IMR-90 (cell line): ENCODE measurements around the gene TMEM50A. TPM values are rescaled to one million over a fixed set of nuclear protein-coding genes. Genes with fewer than 3 reads are reported as not detected.
"Not testable (repeated sequence)": the region's sequence is repeated elsewhere in the genome, so short reads cannot be mapped to it uniquely, and the experiment has no call there.

Source experiments
- ATAC-seq: fragments of 200-7000 bp; cut with Tn5 transposase; 2 replicates; pipeline ENCODE4 v1.9.1; 2020; ENCODE audit warnings: low read depth, mild to moderate bottlenecking, moderate library complexity
- BruUV-seq: library from RNA; stranded (reverse); fragments of 400-500 nt; replicated peaks from 2 replicates; lab custom pipeline; 2021; lab: Mats Ljungman, UMichigan
- CTCF ChIA-PET: fragments of 300-600 bp; formaldehyde crosslinking; extraction: SDS; loops from one replicate; lab custom pipeline; 2021; ENCODE audit warnings: antibody characterized with exemption; lab: Yijun Ruan, JAX
- POLR2A ChIA-PET: fragments of 300-600 bp; sonication (Branson Sonifier 250); formaldehyde crosslinking; loops from one replicate; lab custom pipeline; 2022; ENCODE audit warnings: antibody characterized with exemption; ENCODE audit not compliant: unreplicated experiment; lab: Charles Lee
- DNase-seq: peaks from one replicate; pipeline ENCODE4 v3.0.0; 2013
- H2AFZ ChIP-seq: replicated peaks from 2 replicates; pipeline ENCODE3; 2013; ENCODE audit warnings: low read length, mild to moderate bottlenecking; ENCODE audit not compliant: poor library complexity
- H2AK5ac ChIP-seq: 2 replicates; pipeline ENCODE4 v1.6.1; 2013; ENCODE audit warnings: low read depth, low read length, inconsistent platforms
- H2AK9ac ChIP-seq: replicated peaks from 2 replicates; pipeline ENCODE3; 2013; ENCODE audit warnings: mild to moderate bottlenecking, low read depth, low read length, moderate library complexity; ENCODE audit not compliant: poor library complexity
- H2BK120ac ChIP-seq: 2 replicates; pipeline ENCODE4 v1.6.1; 2013; ENCODE audit warnings: low read depth, low read length, inconsistent platforms
- H2BK15ac ChIP-seq: 3 replicates; pipeline ENCODE4 v1.6.1; 2013; ENCODE audit warnings: low read depth, low read length, inconsistent platforms
- H2BK20ac ChIP-seq: 2 replicates; pipeline ENCODE4 v1.6.1; 2013; ENCODE audit warnings: low read depth, mild to moderate bottlenecking, inconsistent platforms, low read length, moderate library complexity
- H2BK5ac ChIP-seq: 2 replicates; pipeline ENCODE4 v1.6.1; 2013; ENCODE audit warnings: mild to moderate bottlenecking, low read depth, low read length, inconsistent platforms; ENCODE audit not compliant: poor library complexity, severe bottlenecking
- H3K14ac ChIP-seq: replicated peaks from 2 replicates; pipeline ENCODE4 v1.6.1; 2013; ENCODE audit warnings: low read depth, low read length, inconsistent platforms
- H3K18ac ChIP-seq: 2 replicates; pipeline ENCODE4 v1.6.1; 2013; ENCODE audit warnings: low read depth, low read length, control low read depth
- H3K23ac ChIP-seq: 2 replicates; pipeline ENCODE4 v1.6.1; 2013; ENCODE audit warnings: low read depth, low read length, inconsistent platforms
- H3K27ac ChIP-seq: 2 replicates; pipeline ENCODE4 v1.5.1; 2013; ENCODE audit warnings: mild to moderate bottlenecking, control low read depth, low read length; ENCODE audit not compliant: insufficient read depth
- H3K27me3 ChIP-seq: 2 replicates; pipeline ENCODE4 v1.6.1; 2013; ENCODE audit warnings: low read length; ENCODE audit not compliant: control insufficient read depth, insufficient read depth
- H3K36me3 ChIP-seq: 2 replicates; pipeline ENCODE4 v1.6.1; 2013; ENCODE audit warnings: low read length, mixed read lengths; ENCODE audit not compliant: control insufficient read depth, insufficient read depth
- H3K4ac ChIP-seq: 2 replicates; pipeline ENCODE4 v1.6.1; 2013; ENCODE audit warnings: low read depth, low read length, inconsistent platforms
- H3K4me1 ChIP-seq: 2 replicates; pipeline ENCODE4 v1.6.1; 2013; ENCODE audit warnings: low read length, mixed read lengths; ENCODE audit not compliant: control insufficient read depth, insufficient read depth
- H3K4me2 ChIP-seq: 2 replicates; pipeline ENCODE4 v1.6.1; 2013; ENCODE audit warnings: low read depth, mild to moderate bottlenecking, control low read depth, low read length, moderate library complexity
- H3K4me3 ChIP-seq: 2 replicates; pipeline ENCODE4 v1.5.1; 2013; ENCODE audit warnings: low read depth, mild to moderate bottlenecking, control low read depth, low read length, moderate library complexity; ENCODE audit not compliant: insufficient read depth
- H3K56ac ChIP-seq: 2 replicates; pipeline ENCODE4 v1.6.1; 2013; ENCODE audit warnings: low read length, inconsistent platforms; ENCODE audit not compliant: insufficient read depth; ENCODE audit errors: extremely low read depth
- H3K79me1 ChIP-seq, 2 experiments: 2 replicates each; pipeline ENCODE4 v1.6.1; 2013; ENCODE audit warnings: low read length in 2 of 2, inconsistent platforms in 1 of 2, low read depth in 1 of 2
- H3K9ac ChIP-seq: 2 replicates; pipeline ENCODE4 v1.6.1; 2013; ENCODE audit warnings: low read depth, low read length, control low read depth
- H3K9me1 ChIP-seq: 2 replicates; pipeline ENCODE4 v1.6.1; 2013; ENCODE audit warnings: low read length, inconsistent platforms; ENCODE audit not compliant: insufficient read depth
- H3K9me3 ChIP-seq: 2 replicates; pipeline ENCODE4 v1.6.1; 2013; ENCODE audit warnings: low read length; ENCODE audit not compliant: control insufficient read depth, insufficient read depth
- H4K20me1 ChIP-seq: 2 replicates; pipeline ENCODE4 v1.6.1; 2013; ENCODE audit warnings: low read length, inconsistent platforms; ENCODE audit not compliant: insufficient read depth
- H4K5ac ChIP-seq: 2 replicates; pipeline ENCODE4 v1.6.1; 2013; ENCODE audit warnings: mild to moderate bottlenecking, low read depth, low read length, control low read depth
- H4K8ac ChIP-seq, 2 experiments: 2 replicates each; pipeline ENCODE4 v1.6.1; 2013; ENCODE audit warnings: low read depth in 2 of 2, low read length in 2 of 2, control low read depth in 1 of 2, inconsistent platforms in 1 of 2
- H4K91ac ChIP-seq: 2 replicates; pipeline ENCODE4 v1.6.1; 2013; ENCODE audit warnings: low read depth, low read length, inconsistent platforms; ENCODE audit not compliant: insufficient read depth
- WGBS, 2 experiments: methylation state at CpG; one replicate each; pipeline versions ENCODE4 v1.1.5 to v1.1.7; 2013; ENCODE audit warnings: missing lambda C conversion rate in 2 of 2; ENCODE audit not compliant: insufficient read length in 1 of 2; ENCODE audit errors: extremely low coverage in 2 of 2; 5-methylcytosine and 5-hydroxymethylcytosine counted together
- dilution Hi-C: fragments of 300-500 bp; cut with HindIII; formaldehyde crosslinking; loops from one replicate; pipeline ENCODE4 v1.14.3; 2018; ENCODE audit warnings: low sequenced_read_pairs; ENCODE audit not compliant: unreplicated experiment
- in situ Hi-C: fragments of 300-500 bp; cut with MboI; formaldehyde crosslinking; loops from 3 replicates; pipeline ENCODE4 v1.14.3; 2019; ENCODE audit warnings: low sequenced_read_pairs, inconsistent platforms, mixed read lengths
- intact Hi-C: fragments of 100-400 bp; cut with micrococcal nuclease; formaldehyde crosslinking; loops from 2 replicates; pipeline ENCODE4 v1.10.0; 2022
- polyA plus RNA-seq, 3 experiments: library from polyadenylated mRNA; depleted of rRNA; stranded (reverse); fragments of >200 nt; gene quantifications; 2 replicates each; pipeline ENCODE4 v1.2.3, GENCODE V29; 2012; ENCODE audit warnings: low replicate concordance in 1 of 3
- total RNA-seq: library from RNA; depleted of rRNA; stranded (reverse); fragments of >200 nt; gene quantifications from 2 replicates; pipeline ENCODE4 v1.2.3, GENCODE V29; 2012

The TMEM50A gene
- total and polyA plus RNA-seq, 2 of the 4 experiments (the other 2 are of a cell fraction): 48.4 to 63.9 TPM

- dilution Hi-C loops, ATAC-seq, H3K27me3 ChIP-seq, H3K23ac ChIP-seq, H3K9me1 ChIP-seq, H2BK15ac ChIP-seq, H4K8ac ChIP-seq, H2BK5ac ChIP-seq, H4K20me1 ChIP-seq, H3K56ac ChIP-seq, H2AK9ac ChIP-seq, CTCF ChIA-PET, H4K5ac ChIP-seq, H4K91ac ChIP-seq, intact Hi-C loops, H3K27ac ChIP-seq, H2AFZ ChIP-seq, H3K14ac ChIP-seq, in situ Hi-C loops, H3K36me3 ChIP-seq, H3K79me1 ChIP-seq, H3K18ac ChIP-seq, H3K4me1 ChIP-seq, POLR2A ChIA-PET, H3K4ac ChIP-seq, H2BK20ac ChIP-seq, H2AK5ac ChIP-seq, H3K4me2 ChIP-seq, H3K4me3 ChIP-seq, BruUV-seq, DNase-seq, H3K9ac ChIP-seq, H2BK120ac ChIP-seq, H3K9me3 ChIP-seq: not testable (repeated sequence)
- no CpG with 5 or more reads among the region's 9 CpGs for WGBS, 2 experiments
These were observed 37.4 kb upstream of the TMEM50A start for GRCh38 chr1:25300729-25301128.

- dilution Hi-C loops: not testable (repeated sequence)
These were observed 35.8 kb upstream of the TMEM50A start for GRCh38 chr1:25302330-25302729.

More at GRCh38 chr1:25302330-25302729, 35.8 kb upstream of the TMEM50A start:
- H3K4me1 ChIP-seq, H3K56ac ChIP-seq, H3K23ac ChIP-seq, ATAC-seq, H4K8ac ChIP-seq, H3K9me1 ChIP-seq, H4K20me1 ChIP-seq, H3K18ac ChIP-seq, H3K9me3 ChIP-seq, BruUV-seq, POLR2A ChIA-PET, H3K4me3 ChIP-seq, H2AK9ac ChIP-seq, H3K36me3 ChIP-seq, H3K9ac ChIP-seq, DNase-seq, H2AK5ac ChIP-seq, H2BK20ac ChIP-seq, H3K27me3 ChIP-seq, H3K27ac ChIP-seq, H3K4ac ChIP-seq, H4K91ac ChIP-seq, H2AFZ ChIP-seq, CTCF ChIA-PET, H4K5ac ChIP-seq, H3K14ac ChIP-seq, H2BK120ac ChIP-seq, in situ Hi-C loops, H3K79me1 ChIP-seq, intact Hi-C loops, H2BK5ac ChIP-seq, H2BK15ac ChIP-seq, H3K4me2 ChIP-seq: not testable (repeated sequence)
- WGBS, 2 experiments: 50% methylated on average over 1 of the region's 3 CpGs; no CpG with 5 or more reads in 1 of the 2 experiments
